PFSK-1 (cell line): ENCODE data around the gene KXD1.

Experiments used
- POLR2AphosphoS5 ChIP-seq: IDR thresholded peaks from 2 replicates; pipeline ENCODE4 v1.6.1; 2012; ENCODE audit warnings: low read depth, mild to moderate bottlenecking, control low read depth, low read length, moderate library complexity
- SIN3A ChIP-seq: IDR thresholded peaks from 2 replicates; pipeline ENCODE4 v1.6.1; 2012; ENCODE audit warnings: mild to moderate bottlenecking, low read length, moderate library complexity, borderline replicate concordance; ENCODE audit not compliant: insufficient read depth
- TAF1 ChIP-seq: IDR thresholded peaks from 2 replicates; pipeline ENCODE4 v1.6.1; 2012; ENCODE audit warnings: low read length, control low read depth, borderline replicate concordance; ENCODE audit not compliant: insufficient read depth

DNA sequence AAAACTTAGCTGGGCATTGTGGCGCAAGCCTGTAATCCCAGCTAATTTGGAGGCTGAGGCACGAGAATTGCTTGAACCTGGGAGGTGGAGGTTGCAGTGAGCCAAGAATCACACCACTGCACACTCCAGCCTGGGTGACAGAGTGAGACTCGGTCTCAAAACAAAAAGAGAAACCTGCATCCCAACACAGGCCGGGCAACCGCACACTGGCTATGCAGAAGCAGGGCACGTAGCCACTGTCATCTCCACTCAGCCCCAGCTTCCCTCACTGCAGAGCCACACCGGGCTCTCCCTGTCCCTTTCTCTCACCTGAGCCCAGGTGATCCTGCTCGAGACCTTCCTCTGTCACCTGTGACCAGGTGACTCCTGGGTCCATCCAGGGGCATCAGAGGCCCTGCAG, 47.5 kb upstream of the KXD1 start:
- TF ChIP-seq POLR2AphosphoS5 (no peak), TAF1 (no peak), SIN3A (no peak)
